Gastrocnemius medialis (tissue), 4 donors: ENCODE measurements around the gene CBX8. TPM values are rescaled to one million over a fixed set of nuclear protein-coding genes. Genes with fewer than 3 reads are reported as not detected.

ENCODE experiments used
- ATAC-seq, 2 donors: fragments of 150-250 bp; one replicate each; pipeline ENCODE4 v1.9.1; 2016
- DNase-seq, 2 donors: peaks; one replicate each; pipeline ENCODE4 v3.0.0-alpha.2; 2019
- H3K27ac ChIP-seq, 4 donors: fragments of 200-600 bp; sonication (generic); 1 replicate in 1 of 4; 2 replicates in 3 of 4; pipeline ENCODE4 v1.5.1; 2016 to 2018; ENCODE audit warnings: mild to moderate bottlenecking in 2 of 4, moderate library complexity in 1 of 4
- H3K27me3 ChIP-seq, 3 donors: fragments of 200-600 bp; sonication (generic) in 2 of 3; 1 replicate in 1 of 3; 2 replicates in 2 of 3; pipeline versions ENCODE4 v1.5.1 to v1.6.0; 2016 to 2019; ENCODE audit warnings: mild to moderate bottlenecking in 1 of 3, moderate library complexity in 1 of 3
- H3K36me3 ChIP-seq, 2 donors: fragments of 200-600 bp; sonication (generic) in 1 of 2; one replicate each; pipeline ENCODE4 v1.5.1; 2017 to 2018
- H3K4me1 ChIP-seq, 2 donors: fragments of 200-600 bp; sonication (generic) in 1 of 2; one replicate each; pipeline ENCODE4 v1.5.1; 2016 to 2017; ENCODE audit warnings: mild to moderate bottlenecking in 2 of 2
- H3K4me3 ChIP-seq, 4 donors: fragments of 200-600 bp; sonication (generic) in 3 of 4; 1 replicate in 1 of 4; 2 replicates in 3 of 4; pipeline ENCODE4 v1.5.1; 2016 to 2019; ENCODE audit warnings: mild to moderate bottlenecking in 2 of 4
- H3K9me3 ChIP-seq, 3 donors: fragments of 200-600 bp; sonication (generic) in 2 of 3; 1 replicate in 1 of 3; 2 replicates in 2 of 3; pipeline ENCODE4 v1.5.1; 2016 to 2019
- POLR2A ChIP-seq, 2 donors: fragments of 450-650 bp; IDR thresholded peaks; one replicate each; pipeline ENCODE4 v1.6.1; 2017; ENCODE audit warnings: antibody characterized with exemption in 2 of 2, mild to moderate bottlenecking in 2 of 2, moderate library complexity in 2 of 2
- in situ Hi-C, 4 donors: fragments of 200-750 bp; cut with MboI; loops; one replicate each; pipeline versions ENCODE4 v1.15.0 to v1.8.0; 2017; ENCODE audit warnings: low sequenced_read_pairs in 4 of 4
- intact Hi-C: fragments of 100-400 bp; cut with DNase I; formaldehyde crosslinking; loops from one replicate; pipeline ENCODE4 v1.15.1; 2023; ENCODE audit warnings: low total_unique reads
- total RNA-seq, 4 donors: library from RNA; depleted of rRNA; stranded (reverse); fragments of >200 nt; gene quantifications; one replicate each; pipeline versions ENCODE4 v1.1.0 to v1.2.3, GENCODE V29; 2016
- TF ChIP-seq, protein P1 (sequence below), 5 experiments: fragments of 450-650 bp in 3 of 5; fragments of 200-600 bp in 2 of 5; sonication (generic) in 2 of 5; IDR thresholded peaks in 4 of 5; conservative IDR thresholded peaks in 1 of 5; 1 replicate in 4 of 5; 2 replicates in 1 of 5; pipeline ENCODE4 v1.5.1; 2016 to 2019; ENCODE audit warnings: antibody characterized with exemption in 5 of 5, mild to moderate bottlenecking in 3 of 5, moderate library complexity in 3 of 5

The CBX8 gene
- total RNA-seq, 4 donors from 2014 or later: 0.18 to 0.94 (median 0.49) TPM; not detected in 1

DNA sequence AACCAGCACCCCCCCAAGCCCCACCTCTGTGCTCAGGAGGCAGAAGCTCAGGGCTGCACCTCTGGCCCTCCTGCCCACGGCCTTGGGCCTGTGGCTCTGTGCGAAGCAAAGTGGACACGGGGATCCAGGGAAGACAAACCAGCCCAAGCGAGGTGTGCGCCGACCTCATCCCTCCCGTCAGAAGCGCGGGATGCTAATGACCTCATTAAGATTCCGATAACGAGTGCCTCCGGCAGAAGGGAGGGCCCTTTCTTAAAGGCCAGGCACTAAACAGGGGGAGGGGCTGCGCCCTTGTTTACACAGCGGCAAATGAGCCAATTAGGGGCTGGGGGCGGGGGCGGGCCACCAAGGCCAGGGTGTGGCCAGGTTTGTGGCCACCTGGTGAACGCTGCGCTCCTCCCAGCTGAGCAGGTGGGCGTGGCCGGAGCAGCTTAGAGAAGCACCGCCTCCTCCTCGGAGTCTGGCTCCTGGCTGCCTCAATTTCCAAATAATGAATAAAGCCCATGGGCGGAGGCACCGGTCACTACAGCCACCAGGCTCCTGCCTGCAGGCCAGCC, 39.2 kb upstream of the CBX8 start:
- ATAC-seq (no peak), DNase-seq (no peak)
- Histone ChIP-seq H3K9me3 (no peaks in the 10 kb centered on the region), H3K36me3 (no peaks in the 10 kb centered on the region), H3K4me3 (no peak overlapping the region), H3K4me1 (peaks cover 40 to 45% of the 10 kb centered on the region in 2 donors), H3K27ac (no peak overlapping the region), H3K27me3 (peaks cover 17 to 32% (median 21%) of the 10 kb centered on the region in 3 donors)
- intact Hi-C loops (no loop called here), in situ Hi-C loops (no loop called here)
- TF ChIP-seq POLR2A (IDR thresholded peaks at IDR 0.05): no peak
- TF ChIP-seq, protein P1, sequence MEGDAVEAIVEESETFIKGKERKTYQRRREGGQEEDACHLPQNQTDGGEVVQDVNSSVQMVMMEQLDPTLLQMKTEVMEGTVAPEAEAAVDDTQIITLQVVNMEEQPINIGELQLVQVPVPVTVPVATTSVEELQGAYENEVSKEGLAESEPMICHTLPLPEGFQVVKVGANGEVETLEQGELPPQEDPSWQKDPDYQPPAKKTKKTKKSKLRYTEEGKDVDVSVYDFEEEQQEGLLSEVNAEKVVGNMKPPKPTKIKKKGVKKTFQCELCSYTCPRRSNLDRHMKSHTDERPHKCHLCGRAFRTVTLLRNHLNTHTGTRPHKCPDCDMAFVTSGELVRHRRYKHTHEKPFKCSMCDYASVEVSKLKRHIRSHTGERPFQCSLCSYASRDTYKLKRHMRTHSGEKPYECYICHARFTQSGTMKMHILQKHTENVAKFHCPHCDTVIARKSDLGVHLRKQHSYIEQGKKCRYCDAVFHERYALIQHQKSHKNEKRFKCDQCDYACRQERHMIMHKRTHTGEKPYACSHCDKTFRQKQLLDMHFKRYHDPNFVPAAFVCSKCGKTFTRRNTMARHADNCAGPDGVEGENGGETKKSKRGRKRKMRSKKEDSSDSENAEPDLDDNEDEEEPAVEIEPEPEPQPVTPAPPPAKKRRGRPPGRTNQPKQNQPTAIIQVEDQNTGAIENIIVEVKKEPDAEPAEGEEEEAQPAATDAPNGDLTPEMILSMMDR (IDR thresholded peaks at IDR 0.05 in 4 of 5, conservative IDR thresholded peaks at IDR 0.05 in 1 of 5): no peak

DNA sequence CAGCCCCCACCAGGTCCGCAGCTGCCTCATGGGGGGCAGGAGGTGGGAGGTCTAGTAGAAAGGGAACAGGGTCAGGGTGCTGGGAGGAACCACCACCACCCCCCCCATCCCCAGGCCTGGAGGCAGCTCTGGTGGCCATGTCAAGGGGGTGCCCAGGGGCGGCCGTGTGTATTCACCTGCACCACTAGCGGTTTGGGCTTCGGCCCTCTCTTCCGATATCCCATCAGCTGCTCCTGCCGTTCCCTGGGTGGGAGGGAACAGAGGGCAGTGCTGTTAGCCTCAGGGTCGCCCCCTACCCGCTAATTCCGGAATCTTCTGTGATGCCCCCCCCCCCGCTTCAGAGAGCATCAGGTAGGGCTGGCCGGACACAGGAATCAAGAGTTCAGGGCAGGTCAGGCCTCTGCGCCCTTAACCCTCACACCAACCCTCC, 38.6 kb upstream of the CBX8 start:
- intact Hi-C loops: no loop called here
- no peak overlapping the region for H3K27ac ChIP-seq

DNA sequence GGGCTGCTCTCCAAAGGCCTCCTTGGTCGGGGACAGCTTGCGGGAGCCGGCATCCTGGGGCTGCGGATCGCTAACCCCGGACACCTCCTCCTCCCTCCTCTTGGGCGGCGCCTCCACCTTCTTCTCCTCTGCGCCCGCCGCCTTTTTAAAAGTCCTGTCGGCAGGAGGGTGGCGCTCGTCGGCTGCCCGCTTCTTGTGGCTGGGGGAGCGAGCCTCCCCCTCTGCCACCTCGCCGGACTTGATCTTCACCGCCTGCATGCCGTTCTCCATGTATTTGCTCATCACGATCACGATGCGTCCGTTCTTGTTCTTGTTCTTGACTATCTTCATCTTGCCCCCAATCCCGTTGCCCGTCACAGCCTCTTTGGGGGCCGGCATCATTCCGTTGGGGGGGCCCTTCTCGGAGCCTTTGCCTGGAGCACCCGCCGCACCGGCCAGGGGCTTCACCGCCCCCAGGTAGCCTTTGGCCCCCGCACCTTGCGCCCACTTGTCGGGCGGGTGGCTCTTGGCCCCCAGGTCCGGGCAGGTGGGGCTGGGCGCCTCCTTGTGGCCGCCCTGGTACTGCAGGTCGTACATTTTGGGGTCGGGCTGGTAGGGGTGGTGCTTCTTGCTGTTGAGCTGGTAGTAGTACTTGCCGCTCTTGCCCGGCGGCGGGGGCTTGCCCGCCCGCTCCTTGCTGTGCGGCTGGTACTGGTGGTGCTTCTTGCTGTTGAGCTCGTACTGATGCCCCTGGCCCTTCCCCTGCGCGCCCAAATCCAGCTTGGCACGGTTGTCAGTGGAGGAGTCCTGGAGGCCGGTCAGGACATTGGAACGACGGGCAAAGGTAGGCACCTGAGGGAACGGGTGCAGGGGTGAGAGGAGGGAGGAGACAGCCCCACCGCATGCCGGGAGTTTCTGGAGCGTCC, 37.9 kb upstream of the CBX8 start:
- Histone ChIP-seq H3K9me3 (no peaks in the 10 kb centered on the region), H3K4me3 (no peak overlapping the region), H3K4me1 (peaks cover 28 to 39% of the 10 kb centered on the region in 2 donors), H3K27me3 (peaks cover 5 to 19% (median 9%) of the 10 kb centered on the region in 3 donors), H3K27ac (no peak overlapping the region), H3K36me3 (no peaks in the 10 kb centered on the region)
- intact Hi-C loops: no loop called here
- no peak for DNase-seq
- in situ Hi-C loops: no loop called here
- TF ChIP-seq, protein P1 (IDR thresholded peaks at IDR 0.05 in 4 of 5, conservative IDR thresholded peaks at IDR 0.05 in 1 of 5): peak; percentile 14 to 60 (median 47)
- no peak for TF ChIP-seq POLR2A (IDR thresholded peaks at IDR 0.05)
- ATAC-seq: no peak

More for the DNA sequence above, 38.6 kb upstream of the CBX8 start:
- H3K27me3 ChIP-seq: peaks cover 12 to 26% (median 15%) of the 10 kb centered on the region in 3 donors
- H3K9me3 ChIP-seq: no peaks in the 10 kb centered on the region
- TF ChIP-seq, protein P1 (IDR thresholded peaks at IDR 0.05 in 4 of 5, conservative IDR thresholded peaks at IDR 0.05 in 1 of 5): no peak
- TF ChIP-seq POLR2A (IDR thresholded peaks at IDR 0.05): no peak
- no peak overlapping the region for H3K4me3 ChIP-seq
- H3K36me3 ChIP-seq: no peaks in the 10 kb centered on the region
- ATAC-seq: no peak
- DNase-seq: no peak
- peaks cover 35 to 45% of the 10 kb centered on the region in 2 donors for H3K4me1 ChIP-seq
- in situ Hi-C loops: no loop called here

DNA sequence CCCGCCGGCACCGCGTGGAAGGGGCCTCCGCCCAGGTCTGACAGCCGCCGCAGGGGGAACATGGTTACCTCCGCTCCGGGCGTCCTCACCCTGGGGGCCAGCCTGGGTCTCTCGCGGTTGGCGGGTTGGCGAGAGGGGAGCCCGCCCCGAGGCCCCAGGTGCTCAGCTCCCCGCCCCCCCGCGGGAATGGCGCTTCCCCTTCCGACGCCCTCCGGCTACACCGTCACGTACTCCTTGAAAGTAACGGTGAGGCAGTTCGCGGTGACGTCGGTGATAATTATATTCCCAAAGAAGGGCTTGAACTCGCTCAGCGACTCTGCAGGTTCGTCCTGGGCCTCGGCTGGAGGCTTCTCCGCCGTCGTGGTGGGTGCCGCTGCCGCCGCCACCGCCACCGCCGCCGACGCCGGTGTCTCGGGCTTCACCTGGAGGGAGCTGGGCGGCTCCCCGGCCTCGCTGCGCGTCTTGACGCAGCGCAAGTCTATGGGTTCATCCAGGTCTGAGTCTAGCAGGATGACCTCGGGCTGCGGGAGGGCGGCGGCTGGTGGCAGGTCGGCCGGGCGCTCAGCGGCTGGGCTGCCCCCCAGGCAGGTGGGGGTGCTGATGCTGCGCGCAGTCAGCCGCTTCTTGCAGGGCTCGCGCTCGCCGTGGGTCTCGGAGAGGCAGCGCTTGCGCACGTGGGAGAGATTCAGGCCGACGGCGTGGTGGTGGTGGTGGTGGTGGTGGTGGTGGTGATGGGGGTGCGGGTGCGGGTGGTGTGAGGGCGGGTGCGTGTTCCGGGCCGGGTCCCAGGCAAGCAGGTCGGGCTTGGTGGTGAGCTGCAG, 37.1 kb upstream of the CBX8 start:
- peaks cover 4 to 17% (median 9%) of the 10 kb centered on the region in 3 donors for H3K27me3 ChIP-seq
- ATAC-seq (no peak), DNase-seq (no peak)
- H3K27ac ChIP-seq: no peak overlapping the region
- intact Hi-C loops: no loop called here
- no peaks in the 10 kb centered on the region for H3K9me3 ChIP-seq
- peaks cover 27 to 36% of the 10 kb centered on the region in 2 donors for H3K4me1 ChIP-seq
- in situ Hi-C loops: no loop called here
- no peaks in the 10 kb centered on the region for H3K36me3 ChIP-seq
- H3K4me3 ChIP-seq: no peak overlapping the region
- TF ChIP-seq, protein P1 (IDR thresholded peaks at IDR 0.05 in 4 of 5, conservative IDR thresholded peaks at IDR 0.05 in 1 of 5): no peak
- TF ChIP-seq POLR2A (IDR thresholded peaks at IDR 0.05): no peak
